ENCODE measurements around the gene TECPR1. TPM values are rescaled to one million over a fixed set of nuclear protein-coding genes. Genes with fewer than 3 reads are reported as not detected.

TECPR1 gene
- total RNA-seq, 1 experiment from 2014 or later = 12.9 TPM

GRCh38 chr7:98202367-98203195, 49.5 kb downstream of the TECPR1 start:
- no peak for TF ChIP-seq CTCF (IDR thresholded peaks at IDR 0.05; ENCODE audit: unreplicated experiment)
- Mint-ChIP-seq H3K36me3 (ENCODE audit: insufficient read depth, unreplicated experiment) (peaks cover 10% of the 10 kb centered on the region), H3K4me1 (ENCODE audit: low read depth, unreplicated experiment) (peaks cover 8% of the 10 kb centered on the region), H3K27ac (ENCODE audit: unreplicated experiment) (no peak overlapping the region), H3K4me3 (ENCODE audit: low read depth, unreplicated experiment) (no peak overlapping the region), H3K27me3 (ENCODE audit: unreplicated experiment) (no peaks in the 10 kb centered on the region), H3K9me3 (ENCODE audit: low read depth, unreplicated experiment) (peaks cover 3% of the 10 kb centered on the region)
- intact Hi-C loops (cut with micrococcal nuclease; ENCODE audit: unreplicated experiment) = no loop called here
- BruUV-seq (replicated peaks) = no TSS peak
- no peak for DNase-seq
- CTCF ChIA-PET = interaction anchor here (0.6 kb wide), 1 partner anchor 652 kb away, joined by 7 read pairs; no protein-coding TSS in a partner anchor

GRCh38 chr7:98200364-98200763, 51.7 kb downstream of the TECPR1 start:
- Mint-ChIP-seq H3K4me1 (ENCODE audit: low read depth, unreplicated experiment) (peaks cover 8% of the 10 kb centered on the region), H3K9me3 (ENCODE audit: low read depth, unreplicated experiment) (peaks cover 3% of the 10 kb centered on the region), H3K36me3 (ENCODE audit: insufficient read depth, unreplicated experiment) (peaks cover 5% of the 10 kb centered on the region), H3K4me3 (ENCODE audit: low read depth, unreplicated experiment) (no peak overlapping the region), H3K27ac (ENCODE audit: unreplicated experiment) (no peak overlapping the region), H3K27me3 (ENCODE audit: unreplicated experiment) (no peaks in the 10 kb centered on the region)
- no peak for DNase-seq
- intact Hi-C loops (cut with micrococcal nuclease; ENCODE audit: unreplicated experiment) = no loop called here
- CTCF ChIA-PET = no interaction called here
- BruUV-seq (replicated peaks) = no TSS peak
- no peak for TF ChIP-seq CTCF (IDR thresholded peaks at IDR 0.05; ENCODE audit: unreplicated experiment)

- DNase-seq = no peak
- Mint-ChIP-seq H3K27me3 (ENCODE audit: unreplicated experiment) (no peaks in the 10 kb centered on the region), H3K27ac (ENCODE audit: unreplicated experiment) (no peak overlapping the region), H3K4me3 (ENCODE audit: low read depth, unreplicated experiment) (no peak overlapping the region), H3K4me1 (ENCODE audit: low read depth, unreplicated experiment) (peaks cover 8% of the 10 kb centered on the region), H3K36me3 (ENCODE audit: insufficient read depth, unreplicated experiment) (peaks cover 5% of the 10 kb centered on the region), H3K9me3 (ENCODE audit: low read depth, unreplicated experiment) (peaks cover 3% of the 10 kb centered on the region)
- intact Hi-C loops (cut with micrococcal nuclease; ENCODE audit: unreplicated experiment) = no loop called here
- no peak for TF ChIP-seq CTCF (IDR thresholded peaks at IDR 0.05; ENCODE audit: unreplicated experiment)
- CTCF ChIA-PET = no interaction called here
- BruUV-seq (replicated peaks) = no TSS peak
Observed at GRCh38 chr7:98199131-98199530, 52.9 kb downstream of the TECPR1 start.

- Mint-ChIP-seq H3K27ac (ENCODE audit: unreplicated experiment) (no peak overlapping the region), H3K4me1 (ENCODE audit: low read depth, unreplicated experiment) (peaks cover 4% of the 10 kb centered on the region), H3K36me3 (ENCODE audit: insufficient read depth, unreplicated experiment) (peaks cover 10% of the 10 kb centered on the region), H3K9me3 (ENCODE audit: low read depth, unreplicated experiment) (peaks cover 3% of the 10 kb centered on the region), H3K4me3 (ENCODE audit: low read depth, unreplicated experiment) (no peak overlapping the region), H3K27me3 (ENCODE audit: unreplicated experiment) (no peaks in the 10 kb centered on the region)
- DNase-seq = no peak
- intact Hi-C loops (cut with micrococcal nuclease; ENCODE audit: unreplicated experiment) = no loop called here
- BruUV-seq (replicated peaks) = no TSS peak
- CTCF ChIA-PET = interaction anchor here (0.6 kb wide), 1 partner anchor 198 kb away, joined by 4 read pairs; no protein-coding TSS in a partner anchor
- no peak for TF ChIP-seq CTCF (IDR thresholded peaks at IDR 0.05; ENCODE audit: unreplicated experiment)
Observed at GRCh38 chr7:98196706-98197605, 55.1 kb downstream of the TECPR1 start.

Data from Calu3 (cell line).